ENCODE measurements around the gene TRAF1.

The TRAF1 gene

DNA sequence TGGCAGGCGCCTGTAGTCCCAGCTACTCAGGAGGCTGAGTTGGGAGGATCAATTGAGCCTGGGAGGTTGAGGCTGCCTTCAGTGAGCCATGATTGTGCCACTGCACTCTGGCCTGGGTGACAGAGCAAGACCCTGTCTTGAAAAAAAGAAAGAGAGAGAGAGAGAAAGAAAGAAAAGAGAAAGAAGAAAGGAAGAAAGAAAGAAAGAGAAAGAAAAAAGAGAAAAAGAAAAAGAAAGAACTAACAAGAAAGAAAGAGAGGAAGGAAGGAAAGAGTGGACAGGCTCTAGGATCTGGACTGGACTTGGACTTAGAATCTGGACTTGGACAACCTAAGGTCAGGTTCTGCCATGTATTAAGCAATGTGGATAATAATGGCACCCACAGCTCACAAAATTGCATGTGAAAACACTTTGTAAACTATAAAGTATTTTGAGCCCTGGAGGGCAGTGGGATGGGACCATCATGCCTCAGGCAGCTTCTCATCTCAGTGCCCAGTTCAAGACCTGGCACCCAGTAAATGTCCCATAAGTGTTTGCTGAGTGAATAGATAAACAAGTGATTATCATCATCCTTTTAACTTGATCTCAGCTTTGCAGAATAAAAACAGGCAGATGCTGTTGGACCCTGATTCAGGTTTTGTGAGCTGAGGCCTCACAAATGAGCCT, 36.9 kb downstream of the TRAF1 start:
- DNase-seq (ENCODE audit: low read depth): no peak

- no peak for DNase-seq (ENCODE audit: low read depth)
Observed at GRCh38 chr9:120888626-120889025, 38.0 kb downstream of the TRAF1 start.

GRCh38 chr9:120886490-120886967, 40.1 kb downstream of the TRAF1 start:
- DNase-seq (ENCODE audit: low read depth): no peak

DNA sequence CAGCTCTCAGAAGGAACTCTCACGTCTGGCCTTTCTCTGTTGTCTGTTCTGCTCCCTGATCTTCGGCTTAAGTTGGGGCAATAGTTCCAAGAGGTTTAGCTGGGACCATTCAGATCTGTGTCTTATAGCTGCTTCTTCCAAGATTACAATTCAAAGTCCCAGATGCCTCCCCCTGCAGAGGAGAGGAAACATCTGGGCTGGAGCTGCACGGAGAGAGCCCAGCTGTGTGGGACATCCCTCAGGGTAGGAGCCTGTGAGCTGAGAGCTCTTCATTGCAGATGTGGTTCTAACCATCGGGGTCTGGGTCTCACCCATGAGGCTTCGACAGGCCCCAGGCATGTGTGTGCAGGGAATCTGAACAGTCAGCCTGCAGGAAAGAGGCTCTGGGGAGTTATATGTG, 40.6 kb downstream of the TRAF1 start:
- DNase-seq (ENCODE audit: low read depth): no peak

- DNase-seq (ENCODE audit: low read depth): no peak
Observed at GRCh38 chr9:120885457-120885856, 41.1 kb downstream of the TRAF1 start.

DNA sequence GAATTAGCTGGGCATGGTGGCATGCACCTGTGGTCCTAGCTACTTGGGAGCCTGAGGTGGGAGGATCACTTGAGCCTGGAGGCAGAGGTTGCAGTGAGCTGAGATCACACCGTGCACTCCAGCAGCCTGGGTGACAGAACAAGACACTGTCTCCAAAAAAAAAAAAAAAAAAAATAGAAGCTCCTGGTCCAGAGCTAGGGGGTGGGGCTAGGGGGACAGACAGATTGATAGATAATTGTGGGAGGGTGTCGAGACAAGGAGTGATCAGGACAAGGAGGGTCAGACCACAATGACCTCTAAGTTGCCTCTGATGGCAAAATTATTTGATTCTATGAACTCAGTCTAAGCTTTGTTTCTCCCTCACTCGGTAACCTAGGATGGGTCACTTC, 43.0 kb downstream of the TRAF1 start:
- DNase-seq (ENCODE audit: low read depth): no peak

DNA sequence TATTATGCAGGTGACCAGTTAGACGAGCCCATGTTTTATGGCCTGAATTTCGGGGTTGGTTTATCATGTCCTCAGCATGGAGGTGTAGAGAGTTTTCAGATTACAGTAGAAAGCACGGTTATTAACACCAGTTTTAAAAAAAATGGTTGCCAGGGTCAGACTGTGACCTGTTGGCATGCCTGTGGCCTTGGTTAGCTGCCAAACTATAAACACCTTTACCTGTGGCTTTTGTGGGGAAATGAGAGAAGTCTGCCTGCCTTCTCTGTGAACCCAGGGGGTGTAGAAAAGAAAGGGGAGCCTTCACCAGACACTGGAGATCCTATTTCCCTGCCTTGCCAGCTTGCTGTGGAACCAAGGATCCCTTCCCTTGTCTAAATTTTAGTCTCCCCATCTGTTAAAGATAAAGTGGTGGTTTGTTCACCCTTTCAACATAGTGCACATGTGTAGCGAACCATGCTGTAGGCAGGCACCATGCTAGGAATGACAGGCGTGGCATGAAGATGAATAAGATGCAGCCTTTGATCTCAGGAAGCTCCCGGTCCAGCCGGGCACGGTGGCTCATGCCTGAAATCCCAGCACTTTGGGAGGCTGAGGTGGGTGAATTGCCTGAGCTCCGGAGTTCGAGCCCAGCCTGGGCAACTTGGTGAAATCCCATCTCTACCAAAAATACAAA, 43.5 kb downstream of the TRAF1 start:
- no peak for DNase-seq (ENCODE audit: low read depth)

GRCh38 chr9:120879446-120879845, 47.1 kb downstream of the TRAF1 start:
- no peak for DNase-seq (ENCODE audit: low read depth)

- DNase-seq (ENCODE audit: low read depth): no peak
Observed at GRCh38 chr9:120878188-120879130, 48.1 kb downstream of the TRAF1 start.

GRCh38 chr9:120877276-120878034, 49.1 kb downstream of the TRAF1 start:
- DNase-seq (ENCODE audit: low read depth): no peak

DNA sequence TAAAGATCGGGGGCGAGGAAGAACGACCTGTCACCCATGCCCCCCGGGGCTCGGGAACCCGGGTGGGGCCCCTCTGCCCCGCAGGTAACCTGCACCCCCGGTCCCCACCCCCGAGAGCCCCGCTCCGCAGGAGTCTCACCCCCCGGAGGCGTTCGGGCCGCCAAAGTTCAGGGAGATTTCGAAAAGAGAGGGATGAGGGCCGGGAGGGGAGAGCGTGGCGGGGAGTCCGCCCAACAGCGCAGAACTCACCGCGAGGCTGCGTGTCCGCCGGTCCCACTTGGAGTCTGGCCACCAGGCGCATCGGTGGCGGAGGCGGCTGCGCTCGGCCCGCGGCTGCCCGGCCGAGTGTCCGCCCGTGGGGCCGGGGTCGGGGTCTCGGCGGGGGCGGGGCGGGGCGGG, 49.8 kb downstream of the TRAF1 start, which contains the start of gene PHF19:
TSS of gene PHF19 (minus strand) at position 347 of the 399 bp plus-strand sequence. CDS start 2,447 bp downstream, outside the sequence.
- no peak for DNase-seq (ENCODE audit: low read depth)

DNA sequence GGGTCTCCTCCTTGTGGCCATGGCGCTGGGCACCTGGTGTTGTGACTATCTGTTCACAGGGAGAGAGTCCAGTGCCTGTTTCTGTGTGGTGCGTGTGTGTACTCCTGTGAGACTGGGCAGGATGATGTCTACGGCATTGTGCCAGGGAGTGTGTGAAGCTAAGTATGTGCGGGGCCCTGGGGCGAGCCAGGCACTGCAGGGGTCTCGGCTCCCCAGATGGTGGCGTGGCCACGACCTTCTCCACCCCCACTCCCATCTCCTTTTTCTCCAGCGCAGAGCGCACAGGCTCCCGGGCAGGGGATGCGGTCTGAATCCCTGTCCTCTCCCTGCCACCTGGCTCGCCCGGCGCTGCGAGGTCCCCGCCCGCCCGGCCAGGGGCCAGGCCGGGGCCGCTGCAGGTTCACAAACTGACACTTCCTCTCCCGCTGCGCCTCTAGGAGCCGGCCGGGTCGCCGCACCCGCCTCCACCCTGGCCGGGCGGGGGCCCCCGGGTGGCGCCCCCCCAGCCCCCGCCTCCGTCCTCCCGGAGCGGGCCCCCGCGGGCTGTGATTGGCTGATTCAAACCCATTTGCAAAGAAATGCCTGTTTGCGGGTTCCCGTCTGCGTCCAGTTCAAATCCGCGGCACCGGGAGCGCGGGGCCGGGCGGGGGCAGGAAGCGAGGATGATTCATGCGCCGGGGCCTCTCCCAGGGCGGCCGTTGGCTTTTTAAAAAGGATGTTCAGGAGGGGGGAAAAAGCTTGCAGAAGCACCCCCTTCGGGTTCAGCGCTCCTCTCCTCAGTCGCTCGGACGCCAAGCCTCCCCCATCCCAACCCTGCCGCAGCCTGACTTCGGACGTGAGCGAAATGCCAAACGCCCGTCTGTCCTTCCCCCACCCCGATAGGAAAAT, 50.4 kb downstream of the TRAF1 start:
- DNase-seq (ENCODE audit: low read depth): peak; percentile 32

DNA sequence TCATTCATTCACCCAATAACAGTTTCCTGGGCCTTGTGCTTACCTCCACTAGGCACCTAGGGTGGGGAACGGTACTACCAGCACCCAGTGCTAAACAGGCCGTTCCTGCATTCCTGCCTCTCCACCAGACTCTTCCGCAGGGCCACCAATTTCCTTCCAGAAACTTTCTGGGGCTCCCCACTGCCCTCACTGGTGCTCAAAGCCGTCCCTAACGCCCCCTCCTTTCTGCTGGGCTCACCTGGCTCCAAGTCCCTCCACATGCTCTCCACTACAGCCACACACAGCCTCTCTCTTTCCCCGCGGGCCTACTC, 51.0 kb downstream of the TRAF1 start:
- no peak for DNase-seq (ENCODE audit: low read depth)

DNA sequence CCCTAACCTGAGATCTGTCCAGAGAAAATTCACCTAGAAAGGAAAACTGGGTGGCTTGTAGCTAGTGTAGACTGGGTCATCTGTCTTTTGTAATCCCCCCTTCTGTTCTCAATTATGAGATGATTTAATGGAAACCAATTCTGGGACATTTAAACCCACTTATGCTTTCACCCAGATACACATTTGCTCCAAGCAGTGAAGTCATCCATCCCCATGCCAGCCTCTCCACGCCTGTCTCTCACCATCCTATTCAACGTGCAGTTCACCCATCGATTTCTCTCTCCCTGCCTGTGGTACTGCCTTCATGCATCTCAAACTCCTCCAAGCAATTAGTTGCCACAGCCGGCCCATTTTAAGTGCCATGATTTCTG, 51.4 kb downstream of the TRAF1 start:
- DNase-seq (ENCODE audit: low read depth): no peak

GRCh38 chr9:120874226-120875194, 52.1 kb downstream of the TRAF1 start:
- no peak for DNase-seq (ENCODE audit: low read depth)

GRCh38 chr9:120873512-120873911, 53.1 kb downstream of the TRAF1 start:
- no peak for DNase-seq (ENCODE audit: low read depth)

GRCh38 chr9:120872791-120873502, 53.6 kb downstream of the TRAF1 start:
- no peak for DNase-seq (ENCODE audit: low read depth)

DNA sequence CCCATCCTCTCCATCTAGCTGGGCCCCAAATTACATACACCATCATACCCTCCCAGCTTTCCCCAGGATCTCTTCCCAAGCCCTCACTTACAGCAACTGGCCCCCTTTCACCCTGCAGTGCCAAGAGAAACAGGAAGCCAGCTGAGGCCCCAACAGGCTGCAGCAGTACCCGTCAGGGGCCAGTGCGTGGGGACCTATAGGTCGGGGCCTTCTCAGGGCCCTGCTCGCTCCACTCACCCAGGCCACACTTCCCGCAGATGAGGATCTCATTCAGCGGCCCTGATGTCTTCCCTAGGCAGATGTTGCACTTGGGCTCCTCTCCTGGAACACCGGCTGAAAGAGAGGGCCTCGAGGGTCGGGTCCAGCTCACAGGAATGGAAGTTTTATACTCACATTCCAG, 56.4 kb downstream of the TRAF1 start:
- no peak for DNase-seq (ENCODE audit: low read depth)

GRCh38 chr9:120869726-120870125, 56.9 kb downstream of the TRAF1 start:
- DNase-seq (ENCODE audit: low read depth): no peak
